GM10266 (cell line): ENCODE measurements around the gene RNU5D-1.
A peak's percentile ranks its signal among the peaks of the same experiment; 100 is the strongest.

ENCODE experiments used
- DNase-seq: peaks from one replicate; pipeline ENCODE4 v3.0.0; 2012; ENCODE audit errors: extremely low spot score
- TF ChIP-seq, protein P1 (sequence below): IDR thresholded peaks from 2 replicates; pipeline ENCODE4 v1.5.1; 2012; ENCODE audit warnings: mild to moderate bottlenecking, low read depth; ENCODE audit not compliant: control insufficient read depth, insufficient read depth; ENCODE audit errors: missing control alignments

The RNU5D-1 gene

DNA sequence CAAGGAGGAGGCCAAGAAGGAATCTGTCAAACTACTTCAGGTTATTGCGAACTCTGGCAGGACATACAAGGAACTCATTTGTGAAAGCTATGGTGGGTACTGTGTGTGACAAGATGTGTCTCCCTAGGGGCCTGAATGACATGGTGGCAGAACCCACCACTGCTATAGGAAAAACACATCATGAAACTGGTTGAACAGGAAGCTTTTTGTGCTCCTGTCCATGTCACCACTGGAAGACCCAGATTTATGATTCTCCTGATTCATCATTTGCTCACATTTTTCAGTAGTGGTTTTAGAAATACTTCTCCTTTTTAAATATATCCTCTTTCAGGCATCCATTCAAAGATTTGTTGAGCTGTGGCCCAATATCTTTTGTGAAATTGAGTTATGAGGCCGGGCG is 32.8 kb downstream of the RNU5D-1 start:
- no peak for DNase-seq
- TF ChIP-seq, protein P1, sequence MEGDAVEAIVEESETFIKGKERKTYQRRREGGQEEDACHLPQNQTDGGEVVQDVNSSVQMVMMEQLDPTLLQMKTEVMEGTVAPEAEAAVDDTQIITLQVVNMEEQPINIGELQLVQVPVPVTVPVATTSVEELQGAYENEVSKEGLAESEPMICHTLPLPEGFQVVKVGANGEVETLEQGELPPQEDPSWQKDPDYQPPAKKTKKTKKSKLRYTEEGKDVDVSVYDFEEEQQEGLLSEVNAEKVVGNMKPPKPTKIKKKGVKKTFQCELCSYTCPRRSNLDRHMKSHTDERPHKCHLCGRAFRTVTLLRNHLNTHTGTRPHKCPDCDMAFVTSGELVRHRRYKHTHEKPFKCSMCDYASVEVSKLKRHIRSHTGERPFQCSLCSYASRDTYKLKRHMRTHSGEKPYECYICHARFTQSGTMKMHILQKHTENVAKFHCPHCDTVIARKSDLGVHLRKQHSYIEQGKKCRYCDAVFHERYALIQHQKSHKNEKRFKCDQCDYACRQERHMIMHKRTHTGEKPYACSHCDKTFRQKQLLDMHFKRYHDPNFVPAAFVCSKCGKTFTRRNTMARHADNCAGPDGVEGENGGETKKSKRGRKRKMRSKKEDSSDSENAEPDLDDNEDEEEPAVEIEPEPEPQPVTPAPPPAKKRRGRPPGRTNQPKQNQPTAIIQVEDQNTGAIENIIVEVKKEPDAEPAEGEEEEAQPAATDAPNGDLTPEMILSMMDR, result no peak

- DNase-seq, result no peak
- TF ChIP-seq, protein P1, result no peak
Measured at GRCh38 chr1:44696789-44697345, 34.1 kb downstream of the RNU5D-1 start.

DNA sequence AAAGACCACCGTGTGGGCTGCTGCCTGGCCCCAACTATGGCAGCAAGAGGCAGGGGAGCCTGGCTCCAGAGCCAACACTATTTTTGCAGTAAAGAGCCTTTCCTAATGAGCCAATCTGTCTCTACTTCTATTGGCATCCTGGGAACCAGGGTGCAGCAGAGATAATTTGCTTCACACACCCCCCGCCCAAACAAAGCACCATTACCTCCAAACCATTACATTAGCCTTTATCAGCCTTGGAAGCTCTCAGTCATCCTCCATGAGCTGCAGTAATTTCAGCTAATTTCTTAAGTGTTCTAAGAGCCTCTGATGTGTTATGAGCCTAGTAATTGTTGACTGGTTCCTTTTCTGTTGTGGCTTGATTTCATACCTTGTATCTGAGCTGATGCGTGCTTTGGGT is 34.9 kb downstream of the RNU5D-1 start:
- no peak for DNase-seq
- TF ChIP-seq, protein P1, result no peak

GRCh38 chr1:44695671-44696070 is 35.3 kb downstream of the RNU5D-1 start:
- TF ChIP-seq, protein P1, result no peak

GRCh38 chr1:44694863-44695478 is 36.0 kb downstream of the RNU5D-1 start:
- peak; percentile 58 for DNase-seq
- TF ChIP-seq, protein P1, result no peak

More at GRCh38 chr1:44695671-44696070, 35.3 kb downstream of the RNU5D-1 start:
- DNase-seq, result no peak

DNA sequence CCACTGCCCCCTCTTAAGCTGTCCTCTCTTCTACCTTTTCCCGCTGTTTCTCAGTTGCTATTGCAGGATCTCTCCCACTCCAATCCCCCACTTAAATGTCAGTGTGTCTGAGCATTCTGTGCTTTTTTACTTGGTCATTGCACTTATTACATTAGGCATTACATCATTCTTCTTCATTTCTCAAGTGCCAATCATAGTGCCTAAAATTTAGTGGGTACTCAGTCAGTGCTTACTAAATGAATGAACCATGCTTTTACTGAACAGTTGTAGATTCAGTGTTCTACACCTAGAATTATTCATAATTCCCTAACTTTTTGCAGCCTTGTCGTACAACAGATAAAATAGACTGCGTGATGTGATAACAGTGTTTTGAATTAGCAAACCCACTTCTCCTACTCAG is 37.1 kb downstream of the RNU5D-1 start:
- no peak for DNase-seq
- TF ChIP-seq, protein P1, result no peak

DNA sequence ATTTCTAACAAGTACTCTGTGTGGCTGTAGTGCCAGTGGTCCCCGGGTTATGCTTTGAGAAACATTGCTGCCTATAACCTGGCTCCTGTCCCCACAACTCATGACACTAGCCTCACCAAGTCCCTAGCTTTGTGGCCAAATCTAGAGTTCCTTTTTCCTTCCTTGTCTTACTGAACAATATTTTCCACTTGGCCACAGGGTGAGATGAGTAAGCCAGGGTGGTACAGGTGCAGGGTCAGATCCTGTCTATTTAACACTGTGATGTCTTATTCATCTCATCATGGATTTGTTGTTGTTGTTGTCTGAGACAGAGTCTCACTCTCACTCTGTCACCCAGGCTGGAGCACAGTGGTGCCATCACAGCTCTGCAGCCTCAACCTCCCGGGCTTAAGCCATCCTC is 37.8 kb downstream of the RNU5D-1 start:
- DNase-seq, result no peak
- TF ChIP-seq, protein P1, result no peak
